CD4-positive, alpha-beta T cell treated with Interleukin-2 at 100 ng/mL for 4 hours (primary cell): Measurements from ENCODE around the gene PTPRT.
"Not testable (repeated sequence)": the region's sequence is repeated elsewhere in the genome, so short reads cannot be mapped to it uniquely, and the experiment has no call there.

ENCODE experiments used
- DNase-seq: peaks from one replicate; pipeline ENCODE4 v3.0.0-alpha.2; 2020; ENCODE audit warnings: low spot score

The PTPRT gene

DNA sequence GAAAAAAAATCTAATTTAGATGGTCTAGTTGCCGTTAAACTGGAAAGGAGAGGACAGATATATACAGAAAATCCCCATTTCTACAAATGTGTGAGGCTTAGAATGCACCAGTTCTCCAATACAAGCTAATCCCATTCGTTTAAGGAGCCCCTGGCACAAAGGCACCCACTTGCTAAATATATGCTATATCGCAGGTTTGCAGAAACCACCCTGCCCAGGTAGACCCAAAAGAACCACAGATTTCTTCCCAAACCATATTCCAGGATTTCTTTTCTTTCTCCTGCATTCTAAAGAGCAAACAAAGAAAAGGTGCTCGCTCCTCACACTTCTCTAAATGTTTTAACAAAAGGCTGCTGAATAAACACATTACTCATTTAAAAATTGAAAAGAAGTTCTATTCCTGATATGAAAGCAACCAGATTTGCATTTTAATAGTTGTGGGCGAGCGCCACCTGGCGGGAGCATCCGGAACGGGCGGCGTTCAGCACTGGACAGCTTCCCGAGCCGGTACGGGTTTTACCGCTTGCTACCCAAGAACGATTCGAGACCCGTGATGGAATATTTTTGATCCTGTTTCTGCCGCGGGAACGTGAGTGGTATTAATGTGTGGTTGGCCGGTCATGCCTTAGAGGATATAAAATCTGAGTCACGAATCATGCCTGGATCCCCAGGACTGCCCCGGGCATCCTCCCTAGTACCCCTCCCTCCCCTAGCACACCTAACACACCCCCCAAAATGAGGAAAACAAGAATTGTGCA, 2.1 kb downstream of the PTPRT start:
- peak; percentile 38 for DNase-seq

DNA sequence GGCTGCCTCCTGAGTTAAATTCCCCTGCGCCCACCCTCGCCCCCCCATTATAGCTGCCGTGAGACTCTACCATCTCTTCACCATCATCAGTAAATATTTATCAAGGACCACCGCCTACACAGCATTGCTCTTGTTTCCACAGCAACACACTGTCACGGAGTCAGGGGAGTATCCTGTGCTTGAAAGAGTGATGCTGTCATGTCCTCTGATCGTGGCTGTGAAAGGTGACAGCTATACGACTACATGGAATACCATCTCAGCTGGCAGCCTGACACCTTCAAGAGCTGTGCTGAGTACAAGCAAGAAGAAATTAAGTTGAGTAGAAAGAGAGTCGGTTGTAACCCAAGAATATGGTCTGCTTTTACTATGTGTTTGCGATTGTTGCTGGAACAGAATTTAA, 3.4 kb downstream of the PTPRT start:
- no peak for DNase-seq

DNA sequence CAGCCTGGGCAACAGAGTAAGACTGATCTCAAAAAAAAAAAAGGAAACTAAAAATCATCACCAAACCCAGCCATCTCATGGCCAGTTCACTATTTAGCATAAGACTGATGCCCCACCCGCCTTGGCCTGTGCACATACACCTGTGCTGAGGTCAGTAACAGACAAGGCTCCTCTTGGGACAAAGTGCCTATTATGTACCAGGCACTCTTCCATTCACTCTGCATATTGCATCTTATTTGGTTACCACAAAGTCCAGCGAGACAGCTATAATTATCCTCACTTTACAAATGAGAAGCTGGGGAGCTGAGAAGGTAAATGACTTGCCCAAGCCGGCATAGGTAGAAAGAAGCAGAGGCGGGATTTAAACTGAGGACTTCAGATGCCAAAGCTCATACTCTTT, 3.8 kb downstream of the PTPRT start:
- DNase-seq: no peak

DNA sequence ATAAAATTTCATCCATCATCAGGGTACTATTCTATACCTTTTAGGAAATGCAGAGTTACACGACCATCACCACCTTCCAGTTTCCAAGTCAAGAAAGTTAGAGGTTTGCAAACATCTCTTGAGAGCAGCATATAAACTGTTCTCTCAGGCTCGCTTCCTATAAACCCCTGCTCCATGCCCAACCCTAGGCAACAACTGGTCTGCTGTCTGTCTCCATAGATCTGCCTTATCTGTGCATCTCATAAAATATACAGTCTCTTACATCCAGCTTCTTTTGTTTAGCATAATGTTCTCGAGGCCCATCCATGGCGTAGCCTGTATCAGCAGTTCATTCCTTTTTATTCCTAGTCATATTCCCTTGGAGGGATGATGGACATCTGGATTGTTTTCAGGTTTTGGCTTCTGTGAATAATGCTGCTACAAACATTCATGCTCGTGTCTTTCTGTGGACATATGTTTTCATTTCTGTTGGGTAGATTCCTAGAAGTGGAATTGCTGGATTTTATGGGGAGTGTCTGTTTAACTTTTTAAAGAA, 6.1 kb downstream of the PTPRT start:
- DNase-seq: no peak

DNA sequence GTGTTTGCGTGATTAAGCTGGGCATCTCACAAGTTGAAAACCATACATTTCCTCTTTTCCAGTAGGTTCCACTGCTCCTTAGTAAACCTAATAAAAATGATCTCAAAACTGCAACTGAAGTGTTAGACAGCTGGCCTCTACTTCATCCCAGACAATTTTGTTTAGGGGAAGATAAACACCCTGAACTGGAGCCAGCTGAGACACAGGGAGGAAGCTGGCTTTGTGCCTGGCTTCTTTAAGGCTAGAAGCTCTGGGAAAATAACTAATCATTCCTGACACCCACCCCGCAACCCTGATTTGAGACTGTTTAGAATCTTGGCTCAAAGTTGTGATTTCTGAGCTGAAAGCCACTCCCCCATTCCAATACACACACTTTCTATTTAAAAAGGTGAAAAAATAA, 11.6 kb downstream of the PTPRT start:
- no peak for DNase-seq

DNA sequence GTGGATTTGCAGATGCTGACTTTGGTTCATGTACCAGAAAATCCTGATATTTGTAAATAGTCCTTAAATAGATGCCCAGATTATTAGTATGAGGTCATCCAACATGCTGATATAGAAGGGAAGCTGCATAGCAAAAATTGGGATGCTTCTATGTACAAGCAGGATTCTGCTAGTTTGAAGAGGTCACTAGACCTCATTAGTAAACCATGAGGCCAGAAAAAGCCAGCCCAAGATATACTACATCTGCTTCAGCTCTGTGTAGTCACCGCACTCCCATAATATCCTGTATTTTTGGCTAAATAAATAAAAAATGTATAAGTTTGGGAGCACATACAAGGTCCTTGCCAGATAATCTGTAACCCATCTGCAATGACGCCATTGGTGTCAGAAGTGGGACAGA, 13.0 kb downstream of the PTPRT start:
- no peak for DNase-seq

DNA sequence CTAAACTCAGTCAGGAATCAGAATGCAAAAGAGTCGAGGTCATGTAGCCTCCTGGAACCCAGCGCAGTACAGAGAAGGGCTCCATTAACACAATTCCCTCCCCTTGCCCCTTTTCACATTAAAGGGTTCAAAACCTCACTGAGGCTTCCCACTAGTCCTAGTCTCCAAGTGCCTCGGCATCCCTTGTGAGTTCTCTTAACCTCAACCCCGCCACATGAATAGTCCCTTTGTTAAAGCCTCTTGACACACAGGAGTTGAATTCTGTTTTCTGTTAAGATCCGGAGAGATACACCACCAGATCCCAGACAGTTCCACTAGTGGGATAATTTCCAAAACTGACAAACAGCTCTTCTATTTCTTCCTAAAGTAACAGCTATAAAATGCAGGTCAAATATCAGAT, 17.8 kb downstream of the PTPRT start:
- DNase-seq: no peak

DNA sequence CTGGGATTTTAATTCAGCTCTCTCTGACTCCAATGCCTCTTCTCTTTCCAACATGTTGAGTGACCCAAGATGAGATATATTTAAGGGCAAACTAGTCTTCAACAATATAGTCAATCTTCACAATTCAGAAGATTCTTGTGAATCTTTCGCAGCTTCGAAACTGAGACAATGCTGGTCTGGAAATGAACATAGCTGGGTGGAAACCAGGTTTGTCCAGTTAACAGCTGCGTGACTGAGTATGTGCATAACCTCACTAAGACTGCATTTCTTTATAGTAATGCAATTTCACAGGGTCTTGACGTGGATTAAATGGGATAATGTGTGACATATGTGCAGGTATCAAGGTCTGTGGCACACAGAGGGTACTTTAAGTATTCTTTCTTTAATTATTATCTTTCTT, 18.9 kb downstream of the PTPRT start:
- no peak for DNase-seq

DNA sequence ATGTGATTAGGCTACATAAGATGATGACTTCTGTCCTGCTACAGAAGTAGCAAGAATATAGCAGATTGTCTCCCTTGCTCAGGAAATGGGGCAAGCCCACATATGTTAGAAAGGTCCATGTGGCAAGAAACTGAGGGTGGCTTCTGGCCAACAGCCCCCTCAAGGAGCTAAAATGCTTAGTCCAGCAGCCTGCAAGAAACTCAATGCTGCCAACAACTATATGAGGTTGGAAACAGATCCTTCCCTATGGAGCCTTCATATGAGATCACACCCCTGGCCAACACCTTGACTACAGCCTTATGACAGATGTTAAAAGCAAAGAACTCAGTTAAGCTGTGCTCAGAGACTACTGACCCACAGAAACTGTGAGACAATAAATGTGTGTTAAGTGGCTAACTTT, 22.1 kb downstream of the PTPRT start:
- DNase-seq: no peak

DNA sequence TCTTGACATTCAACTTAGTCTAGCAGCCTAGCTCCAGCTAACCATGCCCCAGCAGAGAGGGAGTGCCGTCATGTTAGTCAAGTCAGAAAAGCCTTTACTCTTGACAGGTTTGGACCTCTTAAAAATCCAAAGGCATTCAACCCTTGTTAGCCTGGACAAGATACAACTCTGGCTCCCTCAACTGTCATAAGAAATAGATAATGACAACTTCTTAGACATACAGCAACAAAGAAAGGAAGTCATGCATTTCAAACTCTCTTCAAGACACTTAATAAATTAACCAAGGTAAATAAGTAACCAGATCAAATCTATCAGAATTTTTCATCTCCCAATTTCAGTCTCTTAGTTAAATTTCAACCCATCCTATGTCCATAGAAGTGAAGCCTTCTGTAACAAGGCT, 22.7 kb downstream of the PTPRT start:
- DNase-seq: no peak

DNA sequence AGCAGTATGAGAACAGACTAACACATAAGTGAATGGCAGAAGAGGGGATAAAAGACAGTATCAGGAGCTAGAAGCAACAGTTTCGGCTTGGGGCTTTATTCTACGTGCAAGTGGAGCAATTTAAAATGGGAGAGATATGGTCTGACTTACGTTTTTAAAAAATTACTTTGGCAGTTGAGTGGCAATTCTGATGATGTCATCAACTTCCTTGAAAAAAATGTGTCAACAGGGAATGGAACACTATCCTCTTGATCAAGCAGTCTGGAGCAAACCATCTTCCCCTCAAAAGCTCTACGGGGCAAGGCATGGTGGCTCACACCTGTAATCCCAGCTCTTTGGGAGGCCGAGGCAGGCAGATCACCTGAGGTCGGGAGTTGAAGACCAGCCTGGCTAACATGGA, 24.1 kb downstream of the PTPRT start:
- DNase-seq: no peak

DNA sequence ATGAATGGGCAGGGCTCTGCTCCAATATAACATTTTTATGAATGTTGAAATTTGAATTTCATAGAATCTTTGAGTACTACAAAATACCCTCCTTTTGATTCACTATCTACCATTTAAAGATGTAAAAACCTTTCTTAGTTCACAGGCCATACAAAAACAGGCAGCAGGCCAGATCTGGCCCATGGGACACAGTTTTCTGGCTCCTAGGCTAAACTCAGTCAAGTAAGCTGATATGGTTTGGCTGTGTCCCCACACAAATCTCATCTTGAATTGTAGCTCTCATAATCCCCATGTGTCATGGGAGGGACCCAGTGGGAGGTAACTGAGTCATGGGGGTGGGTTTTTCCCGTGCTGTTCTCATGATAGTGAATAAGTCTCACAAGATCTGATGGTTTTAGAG, 25.0 kb downstream of the PTPRT start:
- not testable (repeated sequence) for DNase-seq

DNA sequence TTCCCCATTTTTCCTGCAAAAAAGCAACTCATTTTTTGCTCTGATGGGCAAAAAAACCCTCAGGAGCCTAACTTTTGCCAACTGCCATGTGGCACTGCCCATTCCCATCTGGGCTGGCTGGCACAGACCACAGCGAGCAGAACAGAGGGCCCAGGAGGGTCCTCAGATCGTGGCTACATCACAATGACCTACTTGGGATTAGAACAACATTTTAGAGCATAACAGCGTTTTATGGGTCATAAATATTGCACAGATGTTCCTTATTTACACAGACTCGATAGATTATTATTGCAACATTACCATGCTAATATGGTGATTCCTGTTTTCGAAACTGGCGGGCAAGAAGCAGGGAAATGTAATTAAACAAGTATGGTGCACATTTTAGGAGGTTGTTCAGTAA, 28.0 kb downstream of the PTPRT start:
- DNase-seq: no peak

DNA sequence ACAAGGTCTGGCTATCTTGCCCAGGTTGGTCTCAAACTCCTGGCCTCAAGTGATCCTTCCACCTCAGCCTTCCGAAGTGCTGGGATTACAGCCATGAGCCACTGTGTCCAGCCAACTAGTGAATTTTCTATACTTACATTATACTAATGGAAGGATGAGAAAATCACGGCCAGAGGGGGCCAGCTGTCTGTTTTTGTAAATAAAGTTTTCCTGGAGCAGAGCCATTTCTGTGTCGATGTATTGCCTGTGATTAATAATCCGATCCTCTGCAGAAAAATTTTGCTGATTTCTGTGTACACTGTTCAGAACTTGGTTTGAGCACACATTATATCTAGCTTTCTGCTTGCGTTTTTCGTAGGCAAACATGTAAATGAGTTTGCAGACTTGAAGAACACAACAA, 28.8 kb downstream of the PTPRT start:
- DNase-seq: no peak

DNA sequence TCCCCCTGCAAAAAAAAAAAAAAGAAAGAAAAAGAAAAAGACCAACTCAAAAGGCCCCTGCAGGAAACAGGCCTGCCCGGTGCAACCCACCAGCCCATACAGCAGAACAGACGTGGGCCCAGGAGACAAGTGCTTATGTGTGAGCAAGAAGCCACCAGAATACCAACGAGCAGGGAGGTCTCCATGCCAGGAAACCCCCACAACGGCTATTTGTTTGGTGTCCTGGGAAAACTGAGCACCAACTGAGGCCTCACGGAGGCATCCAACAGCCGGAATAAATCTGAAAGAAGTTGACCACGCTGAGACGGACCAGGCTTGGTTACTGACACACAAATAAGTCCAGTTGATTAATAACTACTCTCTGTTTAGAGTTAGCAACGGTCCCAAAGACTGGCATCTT, 29.7 kb downstream of the PTPRT start:
- no peak for DNase-seq

DNA sequence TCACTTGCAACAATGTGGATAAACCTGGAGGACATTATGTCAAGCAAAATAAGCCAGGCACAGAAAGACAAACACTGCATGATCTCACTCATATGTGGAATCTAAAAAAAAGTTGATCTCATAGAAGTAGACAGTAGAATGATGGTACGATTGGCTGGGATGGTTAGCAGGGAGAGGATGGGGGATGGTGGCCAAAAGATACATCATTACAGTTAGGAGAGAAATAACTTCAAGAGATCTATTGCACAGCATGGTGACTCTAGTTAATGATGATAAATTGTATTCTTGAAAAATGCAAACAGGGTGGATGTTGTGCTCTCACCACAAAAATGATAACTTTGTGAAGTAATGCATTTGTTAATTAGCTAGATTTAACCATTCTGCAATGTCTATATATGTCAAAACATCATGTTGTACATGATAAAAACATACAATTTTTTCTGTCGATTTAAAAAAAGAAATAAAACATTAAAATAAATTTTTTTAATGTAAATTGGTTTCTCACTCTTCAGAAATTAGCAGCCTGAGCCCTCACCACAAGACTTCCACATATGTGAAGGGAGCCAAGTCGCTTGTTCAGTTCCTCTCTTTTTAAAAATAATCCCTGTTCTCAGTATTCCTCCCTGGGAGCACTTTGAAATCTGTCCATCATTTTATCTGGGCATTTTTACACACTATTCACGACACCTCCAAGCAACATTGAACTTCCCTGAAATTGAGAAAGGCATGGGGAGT, 34.2 kb downstream of the PTPRT start:
- no peak for DNase-seq

DNA sequence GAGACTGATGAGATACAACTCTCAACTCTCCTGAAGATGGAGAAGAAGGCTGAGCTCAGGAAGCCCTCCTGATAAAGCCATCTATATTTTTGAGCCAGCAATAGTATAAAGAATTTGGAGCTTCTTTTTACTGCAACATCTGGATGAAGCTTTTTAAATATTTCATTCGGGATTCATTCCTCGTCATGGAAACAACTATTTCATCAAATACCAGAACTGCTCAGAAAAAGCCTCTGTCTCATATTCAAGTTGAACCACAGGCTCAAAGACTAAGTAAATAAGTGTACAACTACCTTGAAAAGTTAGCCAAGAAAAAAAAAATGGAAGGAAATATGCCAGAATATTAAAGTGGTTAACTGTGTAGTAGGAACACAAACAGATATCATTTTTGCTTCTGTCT, 37.8 kb downstream of the PTPRT start:
- DNase-seq: no peak

DNA sequence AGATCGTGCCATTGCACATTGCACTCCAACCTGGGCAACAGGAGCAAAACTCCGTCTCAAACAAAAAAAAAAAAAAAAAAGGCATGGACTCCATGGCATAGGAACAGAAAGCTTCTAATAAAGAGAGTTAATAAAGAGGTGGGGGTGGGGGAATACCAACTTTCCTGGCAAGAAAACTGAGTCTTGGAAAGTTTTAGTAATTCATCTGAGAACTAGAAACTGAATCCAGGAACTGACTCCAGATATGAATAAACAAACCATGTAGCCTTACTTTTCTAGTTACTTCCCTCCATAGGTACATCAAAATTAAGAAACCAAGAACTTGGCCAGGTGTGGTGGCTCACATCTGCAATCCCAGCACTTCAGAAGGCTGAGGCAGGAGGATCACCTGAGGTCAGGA, 38.5 kb downstream of the PTPRT start:
- DNase-seq: no peak

DNA sequence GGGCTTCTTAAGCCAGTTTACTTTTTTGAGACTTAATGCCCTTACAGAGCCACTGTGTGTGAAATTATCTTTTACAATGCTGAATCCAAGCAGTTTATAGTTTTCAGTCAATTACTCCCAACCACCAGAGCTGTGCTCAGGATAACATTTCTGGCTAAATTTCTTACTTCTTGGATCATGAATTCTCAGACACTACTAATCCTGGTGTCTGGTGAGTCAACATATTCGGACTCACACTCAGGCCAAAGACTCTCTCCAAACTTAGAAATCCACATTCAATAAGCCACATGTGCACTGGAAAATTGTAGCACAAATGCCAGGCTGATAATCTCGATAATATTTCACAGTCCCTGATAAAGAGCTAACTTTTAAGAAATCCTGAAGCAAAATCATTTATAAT, 49.0 kb downstream of the PTPRT start:
- no peak for DNase-seq

DNA sequence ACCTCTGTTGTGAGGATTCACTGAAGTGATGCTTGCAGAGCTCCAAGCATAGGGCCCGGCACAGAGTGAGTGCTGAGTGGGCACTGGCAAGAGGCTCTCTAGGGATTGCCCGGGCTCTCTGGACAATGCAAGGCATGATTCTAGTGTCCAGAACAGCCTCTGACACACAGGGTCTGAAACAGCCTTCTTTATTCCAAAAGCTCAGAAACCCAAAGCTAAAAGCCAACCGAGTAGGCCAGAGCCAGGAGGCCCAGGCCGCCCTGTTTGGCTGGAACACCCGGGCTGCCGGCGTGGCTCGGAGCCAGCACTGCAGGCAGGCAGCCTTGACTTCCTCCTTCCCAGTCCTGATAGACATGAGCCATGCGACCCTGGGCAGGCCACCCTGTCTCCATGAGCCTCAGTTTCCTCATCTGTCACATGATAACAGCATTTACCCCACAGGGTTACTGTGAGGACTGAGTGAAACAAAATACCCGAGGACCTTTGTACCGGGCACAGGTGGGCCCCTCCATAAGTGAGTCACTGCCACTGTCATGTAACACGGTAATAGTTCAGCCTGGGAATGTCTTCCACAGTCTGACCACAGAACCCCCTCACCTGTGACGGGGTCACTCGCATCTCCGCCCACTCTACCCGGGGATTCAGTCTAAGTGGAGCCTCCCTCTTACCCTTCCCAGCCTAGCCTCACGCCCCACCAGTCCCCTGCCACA, 51.5 kb downstream of the PTPRT start:
- no peak for DNase-seq

DNA sequence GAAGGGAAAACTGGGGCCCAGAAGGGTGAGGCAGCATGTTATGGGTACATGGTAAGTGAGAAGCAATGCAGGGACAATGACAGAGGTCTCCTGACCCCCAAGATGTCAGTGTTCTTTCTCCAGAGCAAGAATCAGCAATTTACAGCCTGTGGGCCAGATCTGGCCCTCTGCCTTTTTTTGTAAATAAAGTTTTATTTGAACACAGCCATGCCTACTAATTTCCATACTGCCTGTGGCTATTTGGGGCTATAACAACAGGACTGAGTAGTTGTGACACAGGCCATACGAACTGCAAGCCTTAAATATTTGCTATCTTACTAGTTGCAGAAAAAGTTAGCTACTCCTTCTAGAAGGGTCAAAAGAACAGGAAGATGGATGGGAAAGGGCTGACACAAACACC, 52.5 kb downstream of the PTPRT start:
- no peak for DNase-seq

DNA sequence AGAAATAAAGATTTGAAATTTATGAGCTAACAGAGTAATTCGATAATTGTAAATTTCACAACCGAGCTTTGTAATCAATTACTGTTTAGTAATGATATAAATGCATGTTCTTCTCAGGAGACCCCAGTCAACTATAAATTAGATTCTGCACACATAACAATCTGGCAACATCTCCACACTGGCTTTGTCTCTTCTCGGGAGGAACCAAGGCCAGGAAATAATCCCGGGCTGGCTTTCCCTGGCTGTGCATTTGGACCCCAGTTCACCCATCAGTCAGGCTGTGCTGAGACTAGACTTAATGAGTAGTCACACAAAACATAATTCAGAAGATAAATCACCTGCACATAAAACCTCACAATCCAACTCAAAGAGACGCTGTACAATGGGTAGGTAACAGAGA, 65.5 kb downstream of the PTPRT start:
- DNase-seq: no peak

DNA sequence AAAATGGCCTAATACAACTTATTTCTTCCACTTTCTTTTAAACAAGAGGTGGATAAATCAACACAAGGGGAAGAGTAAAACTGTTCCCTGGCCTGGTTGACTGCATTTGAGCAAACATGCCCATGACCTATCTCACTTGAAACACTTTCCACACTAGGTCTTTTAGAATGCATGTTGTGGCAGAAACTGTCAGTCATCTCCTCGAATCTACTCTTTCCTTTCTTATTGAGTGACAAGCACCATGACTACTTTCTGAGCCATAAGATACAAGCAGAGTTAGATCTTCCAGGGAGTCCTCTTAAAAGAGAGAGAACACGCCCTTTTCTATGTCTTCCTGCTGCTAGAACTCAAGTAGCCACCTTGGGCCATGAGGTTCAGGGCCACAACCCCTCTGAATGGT, 66.5 kb downstream of the PTPRT start:
- DNase-seq: no peak
